Skin epidermis (tissue), 12 donors: ENCODE measurements around the gene ACOT7.

Source experiments
- H3K27ac ChIP-seq, 21 experiments: fragments of 200-600 bp; sonication (generic) in 11 of 21; one replicate each; pipeline ENCODE4 v1.5.0; 2020; ENCODE audit warnings: mild to moderate bottlenecking in 3 of 21, inconsistent platforms in 2 of 21, moderate library complexity in 2 of 21
- H3K4me3 ChIP-seq, 7 experiments: fragments of 200-600 bp; sonication (generic) in 2 of 7; one replicate each; pipeline ENCODE4 v1.5.0; 2020; ENCODE audit warnings: inconsistent platforms in 2 of 7, mild to moderate bottlenecking in 2 of 7, moderate library complexity in 1 of 7

ACOT7 gene

GRCh38 chr1:6248161-6248776 is 145.3 kb downstream of the ACOT7 start:
- no peak overlapping the region for H3K4me3 ChIP-seq
- no peak overlapping the region for H3K27ac ChIP-seq

DNA sequence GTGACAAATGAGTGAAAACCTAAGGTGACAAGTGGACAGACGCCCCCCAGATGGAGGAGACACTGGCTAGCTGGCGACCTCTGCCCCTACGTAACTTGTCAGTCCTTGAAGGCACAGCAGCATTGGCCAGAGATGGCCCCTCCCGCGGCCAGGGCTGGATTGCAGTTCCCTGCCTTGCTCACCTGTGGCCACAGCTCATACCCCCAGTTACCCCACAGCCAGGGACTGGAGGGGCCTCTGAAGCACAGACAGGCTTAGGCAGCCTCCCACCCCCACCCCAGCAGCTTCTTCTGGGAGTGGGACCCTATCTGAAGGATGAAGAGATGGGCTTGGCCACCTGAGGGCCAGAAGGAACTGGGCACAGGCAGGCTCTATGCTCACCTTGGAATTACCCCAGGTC is 145.9 kb downstream of the ACOT7 start:
- H3K4me3 ChIP-seq: no peak overlapping the region
- no peak overlapping the region for H3K27ac ChIP-seq

- Histone ChIP-seq H3K27ac (no peak overlapping the region), H3K4me3 (no peak overlapping the region)
Observed at GRCh38 chr1:6246497-6247467, 146.8 kb downstream of the ACOT7 start.

DNA sequence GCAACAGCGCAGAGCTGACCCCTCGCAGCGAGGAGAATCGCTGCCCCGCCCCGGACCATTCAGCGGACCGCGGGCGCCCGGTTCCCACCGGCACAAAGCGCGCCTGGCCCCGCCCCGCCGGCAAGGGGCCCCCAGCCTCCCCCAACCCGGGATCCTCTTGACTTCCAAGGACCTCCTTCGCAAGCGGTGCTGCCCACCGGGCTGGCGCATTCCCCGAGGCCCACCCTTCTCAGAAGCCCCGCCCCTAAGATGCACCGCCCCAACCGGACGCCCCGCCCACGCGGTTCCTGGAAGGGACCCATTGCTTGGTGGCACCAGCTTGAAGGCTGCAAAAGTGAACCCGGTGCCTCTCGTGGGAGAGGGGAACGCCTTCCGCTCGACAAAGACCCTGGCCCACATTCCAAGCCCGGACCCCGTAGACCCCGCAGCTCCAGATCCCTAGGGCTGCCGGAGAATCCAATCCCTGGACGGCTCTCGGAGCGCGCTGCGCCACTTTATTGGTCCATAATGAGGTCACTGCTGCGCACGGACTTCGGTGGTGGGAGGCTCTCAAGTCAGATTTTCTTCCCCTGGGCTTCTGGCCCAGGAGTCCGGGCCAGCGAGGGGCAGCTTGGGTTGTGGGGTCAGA is 147.6 kb downstream of the ACOT7 start:
- Histone ChIP-seq H3K4me3 (peak overlapping the region in 2 of 7 experiments; percentile 0 to 6), H3K27ac (no peak overlapping the region)

DNA sequence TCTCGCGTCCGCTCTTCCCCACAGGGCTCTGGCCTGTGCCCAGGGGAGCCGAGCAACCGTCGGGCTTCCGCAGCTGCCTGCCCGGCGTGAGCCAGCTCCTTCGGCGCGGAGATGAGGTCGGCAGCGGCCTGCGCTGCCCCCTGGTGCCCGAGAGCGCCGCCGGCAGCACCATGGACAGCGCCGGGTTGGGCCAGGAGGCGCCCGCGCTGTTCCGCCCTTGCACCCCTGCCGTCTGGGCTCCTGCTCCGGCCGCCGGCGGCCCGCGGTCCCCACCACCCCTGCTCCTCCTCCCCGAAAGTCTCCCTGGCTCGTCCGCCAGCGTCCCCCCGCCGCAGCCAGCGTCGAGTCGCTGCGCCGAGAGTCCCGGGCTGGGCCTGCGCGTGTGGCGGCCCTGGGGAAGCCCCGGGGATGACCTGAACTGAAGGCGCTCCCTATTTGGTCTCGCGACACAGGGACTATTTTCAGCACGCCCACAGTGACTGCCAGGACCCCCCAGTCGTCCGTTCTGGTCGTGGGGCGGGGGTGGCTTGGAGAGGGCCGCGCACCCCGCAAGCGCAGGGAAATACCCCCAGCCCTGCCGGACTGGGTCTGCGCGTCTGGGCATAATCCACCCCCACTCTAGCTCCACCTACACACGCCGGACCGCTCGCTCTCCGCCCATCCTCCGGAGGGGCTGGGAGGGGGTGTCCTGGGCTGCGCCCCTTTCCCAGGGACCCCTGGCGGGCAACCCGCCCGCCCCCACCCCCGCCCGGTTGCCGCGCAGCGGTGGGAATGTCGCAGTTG is 148.3 kb downstream of the ACOT7 start:
- Histone ChIP-seq H3K27ac (no peak overlapping the region), H3K4me3 (peak overlapping the region in 2 of 7 experiments; percentile 0 to 6)

GRCh38 chr1:6244401-6245049 is 149.0 kb downstream of the ACOT7 start:
- H3K27ac ChIP-seq: no peak overlapping the region
- no peak overlapping the region for H3K4me3 ChIP-seq

DNA sequence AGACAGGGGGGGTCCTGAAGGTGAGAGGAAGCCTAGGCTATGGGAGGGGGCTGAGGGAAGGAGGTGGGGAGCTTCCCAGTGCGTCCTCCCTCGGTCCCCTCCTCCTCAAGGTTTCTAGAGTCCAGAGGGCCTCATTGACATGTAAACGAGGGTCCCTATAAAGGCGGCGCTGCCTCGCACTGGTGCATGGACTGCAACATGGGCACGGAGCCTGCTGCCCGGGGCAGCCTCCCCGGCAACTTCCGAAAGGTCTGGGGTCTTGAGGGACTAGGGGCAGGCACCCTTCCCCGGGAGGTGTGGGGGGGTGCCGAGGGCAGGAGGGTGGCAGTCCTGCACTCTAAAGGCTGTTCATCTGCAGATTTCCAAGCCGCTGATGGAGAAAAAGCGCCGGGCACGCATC is 149.6 kb downstream of the ACOT7 start, which contains the start of gene HES3:
Gene HES3, plus strand, starts transcription at position 187 of the 400 bp plus-strand sequence. Its CDS starts 187 bp downstream, at position 374.
- H3K27ac ChIP-seq: no peak within 1 kb of the TSS
- H3K4me3 ChIP-seq: no peak within 1 kb of the TSS

GRCh38 chr1:6243053-6243834 is 150.3 kb downstream of the ACOT7 start:
- no peak overlapping the region for H3K4me3 ChIP-seq
- H3K27ac ChIP-seq: no peak overlapping the region

GRCh38 chr1:6241887-6242740 is 151.5 kb downstream of the ACOT7 start:
- H3K4me3 ChIP-seq: peak overlapping the region in 1 of 7 experiments; percentile 3

DNA sequence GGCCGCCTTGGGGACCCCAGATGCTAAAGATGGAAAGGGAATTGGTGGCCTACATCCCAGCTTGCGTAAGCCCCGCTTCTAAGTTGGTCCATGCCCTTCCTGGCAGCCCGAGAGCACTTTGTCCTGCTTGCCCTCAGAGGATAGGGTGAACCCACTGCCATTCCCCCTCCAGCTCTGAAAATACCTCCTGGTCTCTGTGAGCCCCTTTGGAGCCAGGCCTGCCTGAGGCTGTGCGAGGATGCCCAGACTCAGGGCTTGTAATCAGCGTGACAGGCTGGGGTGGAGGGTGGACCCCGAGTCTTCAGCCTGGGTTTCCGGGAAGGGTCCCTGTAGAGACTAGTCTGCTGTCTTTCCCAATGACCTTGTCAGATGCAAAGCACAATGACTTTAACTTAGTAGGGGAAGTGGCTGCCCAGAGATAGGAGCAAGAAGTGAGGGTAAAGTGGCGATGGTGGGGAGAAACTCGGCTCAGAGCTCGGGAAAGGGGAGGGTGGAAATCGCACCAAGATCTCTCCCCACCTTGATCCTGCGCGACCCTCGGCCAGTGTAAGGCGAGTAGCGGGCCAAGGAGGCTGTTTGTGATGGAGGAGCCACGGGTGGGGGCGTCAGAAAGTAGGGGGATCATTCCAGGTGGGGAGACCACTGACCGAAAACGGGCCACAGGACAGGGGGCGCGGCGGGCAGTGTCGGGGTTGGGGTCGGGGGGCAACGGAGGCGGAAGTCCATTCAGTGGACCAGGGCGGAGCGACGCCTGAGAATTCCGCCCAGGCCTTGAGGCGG is 152.3 kb downstream of the ACOT7 start:
- no peak overlapping the region for H3K4me3 ChIP-seq
- no peak overlapping the region for H3K27ac ChIP-seq

More at GRCh38 chr1:6241887-6242740, 151.5 kb downstream of the ACOT7 start:
- no peak overlapping the region for H3K27ac ChIP-seq

GRCh38 chr1:6239950-6240768 is 153.4 kb downstream of the ACOT7 start:
- no peak overlapping the region for H3K27ac ChIP-seq
- H3K4me3 ChIP-seq: no peak overlapping the region

DNA sequence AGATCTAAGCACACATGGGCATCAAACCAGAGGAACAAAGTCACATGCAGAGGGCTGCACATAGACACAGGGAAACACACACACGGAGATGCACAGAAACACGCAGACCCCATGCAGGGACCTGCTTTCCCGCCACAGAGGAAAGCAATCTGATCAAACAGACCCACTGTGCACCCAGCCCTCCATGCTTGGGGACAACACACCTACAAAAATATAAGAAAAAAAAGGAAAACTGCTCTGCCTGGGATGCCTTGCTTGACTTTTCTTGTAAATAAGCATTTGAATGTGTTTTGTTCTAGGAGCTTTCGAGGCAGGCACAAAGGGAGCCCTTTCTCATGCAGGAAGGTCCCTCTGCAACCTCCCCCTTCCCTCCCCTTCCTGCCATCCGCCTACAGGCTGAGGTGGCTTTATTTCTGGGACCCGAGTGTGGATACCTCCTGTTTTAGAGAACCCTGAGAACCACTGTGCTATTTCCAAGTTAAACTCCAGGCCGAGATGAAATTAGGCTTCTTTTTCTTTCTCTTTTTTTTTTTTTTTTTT is 154.3 kb downstream of the ACOT7 start:
- Histone ChIP-seq H3K4me3 (no peak overlapping the region), H3K27ac (no peak overlapping the region)

GRCh38 chr1:6237093-6237492 is 156.5 kb downstream of the ACOT7 start:
- Histone ChIP-seq H3K27ac (no peak overlapping the region), H3K4me3 (no peak overlapping the region)

DNA sequence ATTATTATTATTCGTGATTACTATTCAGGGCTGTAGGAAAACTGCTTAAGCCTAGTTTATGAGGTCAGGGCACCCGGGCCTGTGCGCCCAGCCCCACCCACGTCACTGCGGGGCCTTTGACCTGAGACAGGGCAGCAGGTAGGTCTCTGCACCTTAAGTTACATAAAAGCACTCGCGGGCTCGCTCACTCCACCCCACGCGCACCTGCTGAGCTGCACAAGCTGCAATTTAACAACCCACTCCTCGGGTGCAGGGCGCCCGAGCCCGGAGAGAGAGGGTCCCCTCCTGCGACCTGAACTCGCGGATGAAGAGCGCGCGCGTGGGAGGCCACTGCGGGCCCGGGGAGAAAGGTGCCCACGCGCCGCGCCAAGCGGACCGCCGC is 158.3 kb downstream of the ACOT7 start:
- H3K27ac ChIP-seq: peak overlapping the region; percentile 28 to 85 (median 73)
- H3K4me3 ChIP-seq: peak overlapping the region; percentile 58 to 88 (median 76)

GRCh38 chr1:6234502-6235295 is 158.9 kb downstream of the ACOT7 start:
- Histone ChIP-seq H3K4me3 (peak overlapping the region; percentile 58 to 88 (median 76)), H3K27ac (peak overlapping the region in 18 of 21 experiments; percentile 8 to 85 (median 72))
